22Rv1 (cell line): ENCODE results near the gene ARHGAP42.

Experiments
- H3K27ac ChIP-seq: fragments of 450-650 bp; 2 replicates; pipeline ENCODE4 v1.5.1; 2017
- ZFX ChIP-seq: fragments of 450-650 bp; IDR thresholded peaks from 2 replicates; pipeline ENCODE4 v1.6.1; 2017; ENCODE audit warnings: antibody characterized with exemption, borderline replicate concordance
- TF ChIP-seq, protein P1 (sequence below): fragments of 450-650 bp; IDR thresholded peaks from 2 replicates; pipeline ENCODE4 v1.5.1; 2017; ENCODE audit warnings: mild to moderate bottlenecking

The ARHGAP42 gene, protein sequence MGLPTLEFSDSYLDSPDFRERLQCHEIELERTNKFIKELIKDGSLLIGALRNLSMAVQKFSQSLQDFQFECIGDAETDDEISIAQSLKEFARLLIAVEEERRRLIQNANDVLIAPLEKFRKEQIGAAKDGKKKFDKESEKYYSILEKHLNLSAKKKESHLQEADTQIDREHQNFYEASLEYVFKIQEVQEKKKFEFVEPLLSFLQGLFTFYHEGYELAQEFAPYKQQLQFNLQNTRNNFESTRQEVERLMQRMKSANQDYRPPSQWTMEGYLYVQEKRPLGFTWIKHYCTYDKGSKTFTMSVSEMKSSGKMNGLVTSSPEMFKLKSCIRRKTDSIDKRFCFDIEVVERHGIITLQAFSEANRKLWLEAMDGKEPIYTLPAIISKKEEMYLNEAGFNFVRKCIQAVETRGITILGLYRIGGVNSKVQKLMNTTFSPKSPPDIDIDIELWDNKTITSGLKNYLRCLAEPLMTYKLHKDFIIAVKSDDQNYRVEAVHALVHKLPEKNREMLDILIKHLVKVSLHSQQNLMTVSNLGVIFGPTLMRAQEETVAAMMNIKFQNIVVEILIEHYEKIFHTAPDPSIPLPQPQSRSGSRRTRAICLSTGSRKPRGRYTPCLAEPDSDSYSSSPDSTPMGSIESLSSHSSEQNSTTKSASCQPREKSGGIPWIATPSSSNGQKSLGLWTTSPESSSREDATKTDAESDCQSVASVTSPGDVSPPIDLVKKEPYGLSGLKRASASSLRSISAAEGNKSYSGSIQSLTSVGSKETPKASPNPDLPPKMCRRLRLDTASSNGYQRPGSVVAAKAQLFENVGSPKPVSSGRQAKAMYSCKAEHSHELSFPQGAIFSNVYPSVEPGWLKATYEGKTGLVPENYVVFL

DNA sequence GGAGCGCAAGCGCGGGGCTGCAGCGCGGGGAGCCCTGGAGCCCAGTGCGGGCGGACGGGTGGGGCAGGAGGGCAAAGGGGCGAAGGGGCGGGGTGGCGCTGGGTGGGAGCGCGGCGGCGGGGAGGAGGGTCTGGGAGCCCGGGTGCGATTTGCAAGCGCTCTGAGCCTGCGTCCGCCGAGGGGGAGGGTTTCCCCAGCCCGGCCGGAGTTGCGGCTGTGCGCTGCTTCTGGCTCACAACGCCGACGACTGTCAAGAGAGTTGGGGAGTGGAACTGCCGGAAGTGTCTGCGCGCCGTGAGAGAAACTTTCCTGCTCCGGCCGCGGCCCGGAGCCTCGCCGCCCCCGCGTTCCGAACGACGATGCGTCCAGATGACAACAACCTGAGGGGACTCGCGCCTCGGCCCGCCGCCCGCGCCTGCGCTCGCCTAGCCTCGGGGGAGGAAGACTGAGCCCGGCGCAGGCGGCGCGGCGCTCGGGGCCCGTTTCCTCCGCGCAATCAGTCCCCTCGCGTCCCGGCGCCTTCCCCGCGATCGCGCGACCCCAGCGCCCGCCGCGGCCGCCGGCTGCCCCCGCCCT, at the start of gene ARHGAP42:
Gene ARHGAP42, plus strand, starts transcription at position 235 of the 576 bp plus-strand sequence. CDS start 391 bp downstream, outside the sequence.
- TF ChIP-seq ZFX = no peak
- TF ChIP-seq, protein P1, sequence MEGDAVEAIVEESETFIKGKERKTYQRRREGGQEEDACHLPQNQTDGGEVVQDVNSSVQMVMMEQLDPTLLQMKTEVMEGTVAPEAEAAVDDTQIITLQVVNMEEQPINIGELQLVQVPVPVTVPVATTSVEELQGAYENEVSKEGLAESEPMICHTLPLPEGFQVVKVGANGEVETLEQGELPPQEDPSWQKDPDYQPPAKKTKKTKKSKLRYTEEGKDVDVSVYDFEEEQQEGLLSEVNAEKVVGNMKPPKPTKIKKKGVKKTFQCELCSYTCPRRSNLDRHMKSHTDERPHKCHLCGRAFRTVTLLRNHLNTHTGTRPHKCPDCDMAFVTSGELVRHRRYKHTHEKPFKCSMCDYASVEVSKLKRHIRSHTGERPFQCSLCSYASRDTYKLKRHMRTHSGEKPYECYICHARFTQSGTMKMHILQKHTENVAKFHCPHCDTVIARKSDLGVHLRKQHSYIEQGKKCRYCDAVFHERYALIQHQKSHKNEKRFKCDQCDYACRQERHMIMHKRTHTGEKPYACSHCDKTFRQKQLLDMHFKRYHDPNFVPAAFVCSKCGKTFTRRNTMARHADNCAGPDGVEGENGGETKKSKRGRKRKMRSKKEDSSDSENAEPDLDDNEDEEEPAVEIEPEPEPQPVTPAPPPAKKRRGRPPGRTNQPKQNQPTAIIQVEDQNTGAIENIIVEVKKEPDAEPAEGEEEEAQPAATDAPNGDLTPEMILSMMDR = no peak
- peak within 1 kb of the TSS; percentile 43 for H3K27ac ChIP-seq

DNA sequence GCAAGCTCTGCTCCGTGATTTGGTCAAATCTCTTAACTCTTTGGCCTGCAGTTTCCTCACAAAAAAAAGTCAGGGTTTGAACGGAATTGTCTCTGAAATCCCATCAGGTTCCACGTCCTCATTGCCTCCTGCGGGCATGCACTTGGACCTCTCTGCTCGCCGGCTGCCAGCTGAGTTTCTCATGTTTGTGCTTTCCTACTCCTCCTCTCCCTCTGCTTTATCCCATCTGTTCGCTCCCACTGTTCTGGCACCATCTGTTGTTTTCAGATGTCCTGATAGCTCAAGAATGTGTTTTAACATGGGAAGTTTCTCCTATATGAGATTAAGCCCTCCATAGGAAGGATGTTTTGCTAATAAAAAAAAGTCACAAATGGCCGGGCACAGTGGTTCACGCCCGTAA, 49.4 kb upstream of the ARHGAP42 start:
- TF ChIP-seq, protein P1 = no peak
- TF ChIP-seq ZFX = no peak
- no peak overlapping the region for H3K27ac ChIP-seq

DNA sequence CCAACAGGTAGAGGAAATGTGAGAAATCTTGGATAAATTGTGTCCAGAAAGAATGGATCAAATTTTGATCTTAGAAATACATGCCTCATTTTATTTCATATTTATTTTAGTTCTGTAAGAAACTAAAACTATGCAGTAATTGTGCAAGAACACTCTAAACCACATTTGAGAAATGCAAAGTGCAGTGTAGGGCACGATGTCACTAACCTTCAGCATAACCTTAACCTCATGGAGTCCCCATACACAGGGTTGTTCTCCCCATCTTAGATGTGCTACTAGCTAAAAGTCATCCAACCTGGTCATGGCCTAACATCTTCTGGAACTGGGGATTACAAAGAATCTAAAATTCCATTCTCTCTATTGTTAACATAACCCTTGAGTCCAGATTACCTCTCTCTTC, 48.4 kb upstream of the ARHGAP42 start:
- TF ChIP-seq, protein P1 = no peak
- no peak for TF ChIP-seq ZFX
- no peak overlapping the region for H3K27ac ChIP-seq

DNA sequence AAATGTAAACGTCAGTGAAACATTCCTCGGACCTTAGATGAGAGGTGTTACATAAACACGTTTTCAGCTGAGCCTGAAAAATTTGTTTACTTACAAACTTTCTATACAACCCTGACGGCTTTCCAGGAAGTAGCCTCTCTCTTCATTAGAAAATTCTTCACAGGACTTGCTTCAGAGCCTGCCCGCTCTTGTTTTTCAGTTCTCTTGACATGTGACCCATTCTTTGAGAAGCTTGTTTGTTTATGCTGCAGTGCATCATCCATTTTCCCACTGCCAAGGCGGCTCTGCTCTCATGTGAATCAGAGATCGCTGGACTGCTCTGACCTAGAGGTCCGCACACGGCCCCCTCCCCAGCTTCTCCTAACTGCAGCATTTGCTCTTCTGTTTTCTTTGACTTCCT, 47.9 kb upstream of the ARHGAP42 start:
- no peak overlapping the region for H3K27ac ChIP-seq
- no peak for TF ChIP-seq ZFX
- TF ChIP-seq, protein P1 = no peak

DNA sequence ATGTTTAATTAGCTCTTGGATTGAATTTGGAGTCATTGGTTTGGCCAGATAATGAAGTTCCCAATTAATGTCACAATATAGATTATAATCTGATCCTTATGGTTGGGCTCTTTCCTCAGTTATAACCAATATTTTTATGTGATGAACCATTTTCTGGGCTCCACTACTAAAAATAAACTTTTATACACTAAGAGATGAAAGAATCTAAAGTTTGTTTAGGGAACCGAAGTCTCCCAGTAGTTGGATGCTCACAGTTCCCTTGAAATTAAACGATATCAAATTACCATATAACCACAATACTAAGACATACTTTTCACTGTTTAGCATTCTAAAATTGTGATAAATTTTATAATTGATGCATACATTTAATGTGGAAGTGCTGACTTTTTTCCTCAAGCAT, 47.0 kb upstream of the ARHGAP42 start:
- TF ChIP-seq, protein P1 = no peak
- no peak for TF ChIP-seq ZFX

DNA sequence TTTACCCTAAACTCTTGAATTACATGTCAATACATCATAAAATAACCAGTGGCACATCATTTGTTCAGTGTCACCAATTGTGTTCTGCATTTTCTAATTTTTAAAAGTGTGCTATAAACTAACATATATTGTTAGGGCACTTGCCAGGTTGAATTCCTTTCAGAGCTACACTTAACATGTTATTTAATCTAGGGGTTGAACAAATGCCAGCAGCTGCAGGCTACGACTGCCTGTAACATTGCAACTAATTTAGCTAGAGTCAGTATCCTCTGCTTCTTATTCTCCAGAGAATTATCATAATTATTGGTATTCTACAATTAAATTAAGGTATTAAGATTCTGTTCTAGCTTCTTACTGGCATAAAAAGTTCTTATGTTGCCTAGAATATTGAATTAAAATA, 46.4 kb upstream of the ARHGAP42 start:
- H3K27ac ChIP-seq = no peak overlapping the region
- TF ChIP-seq, protein P1 = no peak
- TF ChIP-seq ZFX = no peak

More for the DNA sequence above, 47.0 kb upstream of the ARHGAP42 start:
- H3K27ac ChIP-seq = no peak overlapping the region
